Hepatocyte (in vitro differentiated cells): Measurements from ENCODE around the gene AKAP10. TPM values are rescaled to one million over a fixed set of nuclear protein-coding genes. Genes with fewer than 3 reads are reported as not detected.

ENCODE experiments used
- DNase-seq: peaks from one replicate; pipeline ENCODE4 v3.0.0-alpha.2; 2016; ENCODE audit warnings: low spot score
- H2AFZ ChIP-seq: fragments of 200-600 bp; sonication (generic); 2 replicates; pipeline ENCODE4 v1.6.0; 2016; ENCODE audit warnings: antibody characterized with exemption, mild to moderate bottlenecking
- H3K27ac ChIP-seq: fragments of 200-600 bp; sonication (generic); 2 replicates; pipeline ENCODE4 v1.5.1; 2016; ENCODE audit warnings: mild to moderate bottlenecking
- H3K27me3 ChIP-seq: fragments of 200-600 bp; sonication (generic); 2 replicates; pipeline ENCODE4 v1.6.1; 2016
- H3K36me3 ChIP-seq: fragments of 200-600 bp; sonication (generic); replicated peaks from 2 replicates; pipeline ENCODE4 v1.5.1; 2016; ENCODE audit warnings: low read depth; ENCODE audit not compliant: insufficient read depth
- H3K4me1 ChIP-seq: fragments of 200-600 bp; sonication (generic); 2 replicates; pipeline ENCODE4 v1.5.1; 2016; ENCODE audit warnings: mild to moderate bottlenecking, moderate library complexity; ENCODE audit not compliant: insufficient read depth
- H3K4me2 ChIP-seq: fragments of 200-600 bp; sonication (generic); 2 replicates; pipeline ENCODE4 v1.6.0; 2016
- H3K4me3 ChIP-seq: fragments of 200-600 bp; sonication (generic); 2 replicates; pipeline ENCODE4 v1.5.1; 2016; ENCODE audit warnings: mild to moderate bottlenecking
- H3K79me2 ChIP-seq: fragments of 200-600 bp; sonication (generic); 2 replicates; pipeline ENCODE4 v1.6.0; 2017; ENCODE audit warnings: mild to moderate bottlenecking
- H3K9me2 ChIP-seq: fragments of 200-600 bp; sonication (generic); replicated peaks from 2 replicates; pipeline ENCODE4 v1.6.0; 2017; ENCODE audit warnings: mild to moderate bottlenecking; ENCODE audit not compliant: insufficient read depth
- H3K9me3 ChIP-seq: fragments of 200-600 bp; sonication (generic); 2 replicates; pipeline ENCODE4 v1.5.1; 2016; ENCODE audit warnings: low read depth, mild to moderate bottlenecking
- H4K20me1 ChIP-seq: fragments of 200-600 bp; sonication (generic); 2 replicates; pipeline ENCODE4 v1.6.0; 2016; ENCODE audit warnings: mild to moderate bottlenecking; ENCODE audit not compliant: insufficient read depth, poor library complexity, severe bottlenecking
- EZH2 ChIP-seq: fragments of 200-600 bp; sonication (generic); IDR thresholded peaks from 2 replicates; pipeline ENCODE4 v1.6.1; 2016; ENCODE audit warnings: antibody characterized with exemption, mild to moderate bottlenecking, borderline replicate concordance
- EZH2phosphoT487 ChIP-seq: fragments of 200-600 bp; sonication (generic); IDR thresholded peaks from one replicate; pipeline ENCODE4 v1.6.1; 2018; ENCODE audit warnings: antibody characterized with exemption, mild to moderate bottlenecking, low read depth, moderate library complexity; ENCODE audit not compliant: unreplicated experiment, severe bottlenecking
- WGBS: methylation state at CpG from one replicate; pipeline ENCODE4 v1.1.6; 2016; ENCODE audit warnings: low lambda C conversion rate; ENCODE audit errors: missing lambda C conversion rate; 5-methylcytosine and 5-hydroxymethylcytosine counted together
- polyA plus RNA-seq: library from polyadenylated mRNA; unstranded; fragments of >200 nt; fragmentation: Nextera tagmentation; extraction: Ambion mirVana; gene quantifications from 2 replicates; pipeline ENCODE4 v1.2.1, GENCODE V29; 2016
- total RNA-seq: library from RNA; depleted of rRNA; stranded (reverse); fragments of >200 nt; gene quantifications from 2 replicates; pipeline ENCODE4 v1.2.3, GENCODE V29; 2014
- TF ChIP-seq, protein P1 (sequence below): fragments of 200-600 bp; sonication (generic); IDR thresholded peaks from 2 replicates; pipeline ENCODE4 v1.5.1; 2016; ENCODE audit warnings: antibody characterized with exemption, mild to moderate bottlenecking; ENCODE audit not compliant: poor library complexity

Gene AKAP10
- total and polyA plus RNA-seq, 2 experiments from 2014 or later: 17.6 to 19.6 TPM

DNA sequence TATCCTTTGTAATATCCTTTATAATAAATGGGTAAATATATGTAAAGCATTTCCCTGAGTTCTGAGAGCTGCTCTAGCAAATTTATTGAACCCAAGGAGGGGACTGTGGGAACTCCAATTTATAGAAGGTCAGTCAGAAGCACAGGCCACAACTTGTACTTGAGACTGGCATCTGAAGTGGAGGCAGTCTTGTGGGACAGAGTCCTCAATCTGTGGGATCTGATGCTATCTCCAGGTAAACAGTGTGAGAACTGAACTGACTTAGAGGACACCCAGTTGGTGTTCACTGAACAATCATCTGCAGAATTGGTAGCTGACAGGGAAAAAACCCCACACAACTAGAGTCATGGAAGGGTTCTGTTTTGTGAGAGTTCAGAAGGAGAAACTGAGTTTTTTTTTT lies 34.0 kb downstream of the AKAP10 start:
- H3K4me2 ChIP-seq: no peak overlapping the region
- peaks cover 24% of the 10 kb centered on the region for H3K4me1 ChIP-seq
- no peak for DNase-seq
- H3K79me2 ChIP-seq: peaks cover 73% of the 10 kb centered on the region
- H3K27me3 ChIP-seq: no peaks in the 10 kb centered on the region
- H3K9me2 ChIP-seq: no peaks in the 10 kb centered on the region
- no peak overlapping the region for H3K4me3 ChIP-seq
- peaks cover 14% of the 10 kb centered on the region for H4K20me1 ChIP-seq
- no peak overlapping the region for H2AFZ ChIP-seq
- TF ChIP-seq, protein P1, sequence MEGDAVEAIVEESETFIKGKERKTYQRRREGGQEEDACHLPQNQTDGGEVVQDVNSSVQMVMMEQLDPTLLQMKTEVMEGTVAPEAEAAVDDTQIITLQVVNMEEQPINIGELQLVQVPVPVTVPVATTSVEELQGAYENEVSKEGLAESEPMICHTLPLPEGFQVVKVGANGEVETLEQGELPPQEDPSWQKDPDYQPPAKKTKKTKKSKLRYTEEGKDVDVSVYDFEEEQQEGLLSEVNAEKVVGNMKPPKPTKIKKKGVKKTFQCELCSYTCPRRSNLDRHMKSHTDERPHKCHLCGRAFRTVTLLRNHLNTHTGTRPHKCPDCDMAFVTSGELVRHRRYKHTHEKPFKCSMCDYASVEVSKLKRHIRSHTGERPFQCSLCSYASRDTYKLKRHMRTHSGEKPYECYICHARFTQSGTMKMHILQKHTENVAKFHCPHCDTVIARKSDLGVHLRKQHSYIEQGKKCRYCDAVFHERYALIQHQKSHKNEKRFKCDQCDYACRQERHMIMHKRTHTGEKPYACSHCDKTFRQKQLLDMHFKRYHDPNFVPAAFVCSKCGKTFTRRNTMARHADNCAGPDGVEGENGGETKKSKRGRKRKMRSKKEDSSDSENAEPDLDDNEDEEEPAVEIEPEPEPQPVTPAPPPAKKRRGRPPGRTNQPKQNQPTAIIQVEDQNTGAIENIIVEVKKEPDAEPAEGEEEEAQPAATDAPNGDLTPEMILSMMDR: no peak
- TF ChIP-seq EZH2 (no peak), EZH2phosphoT487 (no peak)
- peaks cover 5% of the 10 kb centered on the region for H3K36me3 ChIP-seq
- H3K9me3 ChIP-seq: no peaks in the 10 kb centered on the region
- no peak overlapping the region for H3K27ac ChIP-seq

DNA sequence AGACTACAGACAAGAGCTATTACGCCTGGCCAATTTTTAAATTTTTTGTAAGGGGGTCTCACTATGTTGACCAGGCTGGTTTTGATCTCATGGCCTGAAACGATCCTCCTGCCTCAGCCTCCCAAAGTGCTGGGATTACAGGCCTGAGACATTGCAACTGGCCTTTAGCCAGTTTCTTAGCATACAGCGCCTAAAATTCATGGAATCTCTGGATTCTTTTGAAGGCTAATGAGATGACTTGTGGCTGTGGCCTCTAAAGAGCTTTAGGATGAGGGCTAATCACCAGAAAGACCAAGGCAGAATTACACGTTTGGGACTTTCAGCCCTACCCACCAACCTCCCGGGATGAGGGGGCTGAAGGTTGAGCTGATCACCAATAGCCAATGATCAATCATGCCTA lies 34.6 kb downstream of the AKAP10 start:
- no peak for TF ChIP-seq EZH2
- no peak for TF ChIP-seq EZH2phosphoT487
- TF ChIP-seq, protein P1: no peak
- Histone ChIP-seq H3K9me2 (no peaks in the 10 kb centered on the region), H2AFZ (no peak overlapping the region), H3K36me3 (peaks cover 5% of the 10 kb centered on the region), H3K4me1 (peaks cover 24% of the 10 kb centered on the region), H3K27ac (no peak overlapping the region), H4K20me1 (peaks cover 8% of the 10 kb centered on the region), H3K4me2 (no peak overlapping the region), H3K79me2 (peaks cover 70% of the 10 kb centered on the region), H3K9me3 (no peaks in the 10 kb centered on the region), H3K27me3 (no peaks in the 10 kb centered on the region), H3K4me3 (no peak overlapping the region)
- DNase-seq: no peak
- WGBS: 86% methylated on average over 5 of the region's 5 CpGs

- H3K36me3 ChIP-seq: peaks cover 5% of the 10 kb centered on the region
These were observed 36.7 kb downstream of the AKAP10 start for GRCh38 chr17:19940722-19941464.

More at GRCh38 chr17:19940722-19941464, 36.7 kb downstream of the AKAP10 start:
- Histone ChIP-seq H3K4me3 (no peak overlapping the region), H3K4me2 (peak overlapping the region; percentile 10), H3K4me1 (peaks cover 24% of the 10 kb centered on the region), H3K9me2 (no peaks in the 10 kb centered on the region), H3K27ac (peak overlapping the region; percentile 36), H4K20me1 (peaks cover 4% of the 10 kb centered on the region), H3K27me3 (no peaks in the 10 kb centered on the region), H3K79me2 (peaks cover 52% of the 10 kb centered on the region), H2AFZ (no peak overlapping the region), H3K9me3 (no peaks in the 10 kb centered on the region)
- TF ChIP-seq, protein P1: no peak
- no peak for TF ChIP-seq EZH2phosphoT487
- TF ChIP-seq EZH2: no peak
- DNase-seq: peak; percentile 40
- 46% methylated on average over 4 of the region's 4 CpGs for WGBS
